Aorta (tissue), 5 donors: ENCODE measurements around the gene CST9. TPM values are rescaled to one million over a fixed set of nuclear protein-coding genes. Genes with fewer than 3 reads are reported as not detected.

Experiments
- ATAC-seq: fragments of 200-7000 bp; cut with Tn5 transposase; one replicate; pipeline ENCODE4 v1.9.1; 2022; ENCODE audit warnings: moderate library complexity; ENCODE audit not compliant: low FRiP score
- DNase-seq, 2 donors: peaks; one replicate each; pipeline ENCODE4 v3.0.0-alpha.2; 2020
- H3K27ac ChIP-seq, 2 donors: one replicate each; pipeline ENCODE4 v1.5.1; 2013; ENCODE audit warnings: low read length in 2 of 2, mild to moderate bottlenecking in 2 of 2, moderate library complexity in 2 of 2, control low read depth in 1 of 2, inconsistent platforms in 1 of 2, low read depth in 1 of 2
- H3K27me3 ChIP-seq, 2 donors: one replicate each; pipeline ENCODE4 v1.6.1; 2013; ENCODE audit warnings: control low read depth in 1 of 2, low read length in 1 of 2, mild to moderate bottlenecking in 1 of 2, moderate library complexity in 1 of 2; ENCODE audit not compliant: insufficient read depth in 2 of 2, control insufficient read depth in 1 of 2
- H3K36me3 ChIP-seq, 2 donors: one replicate each; pipeline ENCODE4 v1.6.1; 2013; ENCODE audit warnings: control low read depth in 1 of 2, low read length in 1 of 2, mild to moderate bottlenecking in 1 of 2; ENCODE audit not compliant: insufficient read depth in 2 of 2, control insufficient read depth in 1 of 2
- H3K4me1 ChIP-seq, 2 donors: one replicate each; pipeline ENCODE4 v1.6.1; 2013; ENCODE audit warnings: low read length in 2 of 2, control low read depth in 1 of 2, mild to moderate bottlenecking in 1 of 2, moderate library complexity in 1 of 2; ENCODE audit not compliant: insufficient read depth in 2 of 2, control insufficient read depth in 1 of 2
- H3K4me3 ChIP-seq, 2 donors: one replicate each; pipeline ENCODE4 v1.5.1; 2013; ENCODE audit warnings: low read length in 2 of 2, control low read depth in 1 of 2, mild to moderate bottlenecking in 1 of 2
- H3K9me3 ChIP-seq: one replicate; pipeline ENCODE4 v1.6.1; 2013; ENCODE audit warnings: mild to moderate bottlenecking, low read length; ENCODE audit not compliant: control insufficient read depth
- WGBS, 2 donors: extraction: QIAGEN DNeasy Blood & Tissue Kit; methylation state at CpG; one replicate each; pipeline ENCODE4 v1.1.7; 2013; 5-methylcytosine and 5-hydroxymethylcytosine counted together
- intact Hi-C, 2 donors: fragments of 100-400 bp; cut with DNase I; formaldehyde crosslinking; loops; one replicate each; pipeline versions ENCODE4 v1.14.2 to v1.15.0; 2022
- polyA plus RNA-seq, 2 donors: library from polyadenylated mRNA; stranded (reverse); fragments of 200-250 nt; gene quantifications; one replicate each; pipeline ENCODE4 v1.2.3, GENCODE V29; 2013
- total RNA-seq, 2 donors: library from RNA; stranded (reverse); fragmentation: NEBNext Ultra II Directional; extraction: Animal tissue kit (Norgen Biotek cat#: 25700); gene quantifications; one replicate each; pipeline ENCODE4 v1.2.1, GENCODE V29; 2021
- donor health status: healthy with polysubstance abuse.
- donor health status: Bipolar disorder and iron deficiency.
- donor health status: DM: no; HTN: no; CAD: no.
- donor health status: DM: no; HTN: no; CAD: no.
- donor health status: DM: yes; HTN: yes; CAD: no.

CST9 gene
- total and polyA plus RNA-seq, 4 donors: not detected

- H3K9me3 ChIP-seq: no peaks in the 10 kb centered on the region
- peaks cover 0 to 8% of the 10 kb centered on the region in 2 donors for H3K36me3 ChIP-seq
- no peak overlapping the region for H3K27ac ChIP-seq
- no peaks in the 10 kb centered on the region for H3K4me1 ChIP-seq
- 72 to 75% methylated on average over 8 of the region's 8 CpGs for WGBS, 2 donors
- intact Hi-C loops: no loop called here
- H3K27me3 ChIP-seq: no peaks in the 10 kb centered on the region
- no peak overlapping the region for H3K4me3 ChIP-seq
- ATAC-seq (no peak), DNase-seq (no peak)
Observed at GRCh38 chr20:23632711-23633573, 27.2 kb upstream of the CST9 start.

GRCh38 chr20:23631981-23632710, 26.4 kb upstream of the CST9 start:
- peaks cover 0 to 8% of the 10 kb centered on the region in 2 donors for H3K36me3 ChIP-seq
- no peaks in the 10 kb centered on the region for H3K9me3 ChIP-seq
- H3K27me3 ChIP-seq: no peaks in the 10 kb centered on the region
- no peak overlapping the region for H3K4me3 ChIP-seq
- intact Hi-C loops: no loop called here
- ATAC-seq (no peak), DNase-seq (no peak)
- H3K4me1 ChIP-seq: no peaks in the 10 kb centered on the region
- WGBS, 2 donors: 82 to 85% methylated on average over 12 of the region's 12 CpGs
- H3K27ac ChIP-seq: no peak overlapping the region

GRCh38 chr20:23631226-23631822, 25.6 kb upstream of the CST9 start:
- H3K9me3 ChIP-seq: no peaks in the 10 kb centered on the region
- no peak overlapping the region for H3K27ac ChIP-seq
- ATAC-seq (no peak), DNase-seq (no peak)
- H3K36me3 ChIP-seq: peaks cover 0 to 8% of the 10 kb centered on the region in 2 donors
- intact Hi-C loops: no loop called here
- H3K4me3 ChIP-seq: no peak overlapping the region
- WGBS, 2 donors: 94% methylated on average over 9 of the region's 9 CpGs
- H3K27me3 ChIP-seq: no peaks in the 10 kb centered on the region
- H3K4me1 ChIP-seq: no peaks in the 10 kb centered on the region

GRCh38 chr20:23630392-23630849, 24.7 kb upstream of the CST9 start:
- H3K4me1 ChIP-seq: no peaks in the 10 kb centered on the region
- DNase-seq (no peak), ATAC-seq (no peak)
- no peaks in the 10 kb centered on the region for H3K9me3 ChIP-seq
- no peaks in the 10 kb centered on the region for H3K27me3 ChIP-seq
- 84 to 91% methylated on average over 4 of the region's 4 CpGs for WGBS, 2 donors
- intact Hi-C loops: no loop called here
- H3K27ac ChIP-seq: no peak overlapping the region
- H3K36me3 ChIP-seq: peaks cover 0 to 8% of the 10 kb centered on the region in 2 donors
- no peak overlapping the region for H3K4me3 ChIP-seq

GRCh38 chr20:23629542-23630391, 24.1 kb upstream of the CST9 start:
- 72 to 80% methylated on average over 12 of the region's 12 CpGs for WGBS, 2 donors

GRCh38 chr20:23629017-23629541, 23.4 kb upstream of the CST9 start:
- peak; percentile 41 for ATAC-seq
- DNase-seq: no peak
- intact Hi-C loops: loop anchor here in 1 of 2 donors (10.0 kb wide), 1 partner anchor 204 kb away; the partner anchor contains the start of gene NAPB
- WGBS, 2 donors: 62 to 64% methylated on average over 7 of the region's 7 CpGs
- peaks cover 0 to 5% of the 10 kb centered on the region in 2 donors for H3K36me3 ChIP-seq
- H3K4me1 ChIP-seq: no peaks in the 10 kb centered on the region
- H3K27ac ChIP-seq: no peak overlapping the region
- H3K4me3 ChIP-seq: no peak overlapping the region
- H3K9me3 ChIP-seq: no peaks in the 10 kb centered on the region
- H3K27me3 ChIP-seq: no peaks in the 10 kb centered on the region

More at GRCh38 chr20:23629542-23630391, 24.1 kb upstream of the CST9 start:
- ATAC-seq (no peak), DNase-seq (no peak)
- no peak overlapping the region for H3K4me3 ChIP-seq
- no peaks in the 10 kb centered on the region for H3K4me1 ChIP-seq
- H3K27me3 ChIP-seq: no peaks in the 10 kb centered on the region
- H3K36me3 ChIP-seq: peaks cover 0 to 7% of the 10 kb centered on the region in 2 donors
- no peaks in the 10 kb centered on the region for H3K9me3 ChIP-seq
- intact Hi-C loops: loop anchor here in 1 of 2 donors (10.0 kb wide), 1 partner anchor 205 kb away; the partner anchor contains the start of gene NAPB
- H3K27ac ChIP-seq: no peak overlapping the region

- Histone ChIP-seq H3K36me3 (peaks cover 0 to 5% of the 10 kb centered on the region in 2 donors), H3K9me3 (no peaks in the 10 kb centered on the region), H3K27ac (no peak overlapping the region), H3K27me3 (no peaks in the 10 kb centered on the region), H3K4me3 (no peak overlapping the region), H3K4me1 (no peaks in the 10 kb centered on the region)
- ATAC-seq (no peak), DNase-seq (no peak)
- 88 to 93% methylated on average over 6 of the region's 6 CpGs for WGBS, 2 donors
- intact Hi-C loops: loop anchor here in 1 of 2 donors (10.0 kb wide), 1 partner anchor 204 kb away; the partner anchor contains the start of gene NAPB
Observed at GRCh38 chr20:23628402-23629016, 22.8 kb upstream of the CST9 start.
